Measurements from ENCODE around the gene OR2V1.

- TF ChIP-seq CTCF (IDR thresholded peaks at IDR 0.05; ENCODE audit: poor library complexity) (no peak), EZH2 (IDR thresholded peaks at IDR 0.05; ENCODE audit: borderline replicate concordance) (no peak), EZH2phosphoT487 (IDR thresholded peaks at IDR 0.05; ENCODE audit: low read depth, severe bottlenecking, unreplicated experiment) (no peak)
Measured at GRCh38 chr5:181163487-181164075, 32.6 kb upstream of the OR2V1 start.

Measured in hepatocyte (in vitro differentiated cells).